CD4-positive, CD25-positive, alpha-beta regulatory T cell (primary cell): ENCODE results near the gene ZNF281. TPM values are rescaled to one million over a fixed set of nuclear protein-coding genes. Genes with fewer than 3 reads are reported as not detected.

ENCODE experiments used
- ATAC-seq, 2 donors: fragments of 150-1000 bp; cut with Tn5 transposase; one replicate each; pipeline ENCODE4 v1.10.0; 2021; ENCODE audit warnings: low read depth in 2 of 2, moderate number of reproducible peaks in 2 of 2, moderate library complexity in 1 of 2
- DNase-seq, 3 donors: peaks; one replicate each; pipeline versions ENCODE4 v3.0.0 to v3.0.0-alpha.2; 2012 to 2022; ENCODE audit warnings: mixed read lengths in 1 of 3
- H3K27ac ChIP-seq: one replicate; pipeline ENCODE4 v1.7.0; 2013; ENCODE audit warnings: mild to moderate bottlenecking, low read length; ENCODE audit not compliant: insufficient read depth, poor library complexity, severe bottlenecking
- H3K27me3 ChIP-seq: one replicate; pipeline ENCODE4 v1.7.0; 2013; ENCODE audit warnings: low read length; ENCODE audit not compliant: control insufficient read depth, insufficient read depth
- H3K36me3 ChIP-seq: one replicate; pipeline ENCODE4 v1.7.0; 2013; ENCODE audit warnings: mild to moderate bottlenecking, low read length, moderate library complexity; ENCODE audit not compliant: control insufficient read depth, insufficient read depth
- H3K4me1 ChIP-seq: 2 replicates; pipeline ENCODE4 v1.7.0; 2013; ENCODE audit warnings: mild to moderate bottlenecking, low read length; ENCODE audit not compliant: insufficient read depth, control insufficient read depth, poor library complexity, severe bottlenecking
- H3K4me3 ChIP-seq: one replicate; pipeline ENCODE4 v1.7.0; 2013; ENCODE audit warnings: low read depth, mild to moderate bottlenecking, low read length, moderate library complexity
- H3K9me3 ChIP-seq, 2 experiments: 1 replicate in 1 of 2; 2 replicates in 1 of 2; pipeline ENCODE4 v1.7.0; 2013; ENCODE audit warnings: low read length in 2 of 2, mild to moderate bottlenecking in 1 of 2, moderate library complexity in 1 of 2; ENCODE audit not compliant: control insufficient read depth in 2 of 2
- H3K27ac Mint-ChIP-seq, 3 donors: one replicate each; pipeline ENCODE4 v1.8.0; 2020 to 2022; ENCODE audit warnings: mild to moderate bottlenecking in 3 of 3, mixed read lengths in 3 of 3, moderate library complexity in 2 of 3
- H3K27me3 Mint-ChIP-seq: one replicate; pipeline ENCODE4 v1.8.0; 2022; ENCODE audit warnings: mild to moderate bottlenecking, mixed read lengths
- H3K36me3 Mint-ChIP-seq: one replicate; pipeline ENCODE4 v1.8.0; 2020; ENCODE audit warnings: mixed read lengths
- H3K4me1 Mint-ChIP-seq, 4 donors: one replicate each; pipeline ENCODE4 v1.8.0; 2020 to 2022; ENCODE audit warnings: mixed read lengths in 4 of 4, mild to moderate bottlenecking in 1 of 4
- H3K4me3 Mint-ChIP-seq, 4 donors: one replicate each; pipeline ENCODE4 v1.8.0; 2020 to 2022; ENCODE audit warnings: mild to moderate bottlenecking in 4 of 4, mixed read lengths in 4 of 4, moderate library complexity in 3 of 4
- H3K9me3 Mint-ChIP-seq, 7 donors: one replicate each; pipeline ENCODE4 v1.8.0; 2020 to 2022; ENCODE audit warnings: mixed read lengths in 7 of 7, mild to moderate bottlenecking in 3 of 7, moderate library complexity in 2 of 7
- polyA plus RNA-seq, 4 donors: library from polyadenylated mRNA; unstranded; fragments of 300-500 nt; fragmentation: Illumina TruSeq; gene quantifications; one replicate each; pipeline ENCODE4 v1.2.3, GENCODE V29; 2021
- total RNA-seq: library from RNA; stranded (reverse); gene quantifications from one replicate; pipeline ENCODE4 v1.2.3, GENCODE V29; 2022

The ZNF281 gene
- total and polyA plus RNA-seq, 5 donors from 2014 or later, result 27.9 to 41.9 (median 33.1) TPM

GRCh38 chr1:200437556-200438203 is 27.8 kb upstream of the ZNF281 start:
- no peaks in the 10 kb centered on the region for H3K27me3 ChIP-seq
- H3K27ac ChIP-seq, result peak overlapping the region; percentile 20
- DNase-seq (peak in 2 of 3 donors; percentile 31 to 67), ATAC-seq (peak; percentile 73 to 83)
- H3K36me3 ChIP-seq, result no peaks in the 10 kb centered on the region
- Mint-ChIP-seq H3K4me1 (peaks cover 4 to 14% (median 9%) of the 10 kb centered on the region in 4 donors), H3K36me3 (no peaks in the 10 kb centered on the region), H3K4me3 (peak overlapping the region; percentile 63 to 86 (median 84)), H3K9me3 (no peaks in the 10 kb centered on the region), H3K27ac (peak overlapping the region; percentile 34 to 94 (median 88)), H3K27me3 (no peaks in the 10 kb centered on the region)
- peak overlapping the region; percentile 88 for H3K4me3 ChIP-seq
- peaks cover 12% of the 10 kb centered on the region for H3K4me1 ChIP-seq
- H3K9me3 ChIP-seq, result no peaks in the 10 kb centered on the region

GRCh38 chr1:200437088-200437487 is 27.3 kb upstream of the ZNF281 start:
- Histone ChIP-seq H3K27me3 (no peaks in the 10 kb centered on the region), H3K4me3 (peak overlapping the region; percentile 88), H3K4me1 (peaks cover 12% of the 10 kb centered on the region), H3K27ac (peak overlapping the region; percentile 20), H3K36me3 (no peaks in the 10 kb centered on the region), H3K9me3 (no peaks in the 10 kb centered on the region)
- H3K4me3 Mint-ChIP-seq, result peak overlapping the region in 2 of 4 donors; percentile 45 to 86
- no peaks in the 10 kb centered on the region for H3K9me3 Mint-ChIP-seq
- peaks cover 4 to 14% (median 9%) of the 10 kb centered on the region in 4 donors for H3K4me1 Mint-ChIP-seq
- H3K27ac Mint-ChIP-seq, result peak overlapping the region in 2 of 3 donors; percentile 88 to 94
- ATAC-seq (no peak), DNase-seq (no peak)
- no peaks in the 10 kb centered on the region for H3K36me3 Mint-ChIP-seq
- no peaks in the 10 kb centered on the region for H3K27me3 Mint-ChIP-seq

- H3K36me3 Mint-ChIP-seq, result no peaks in the 10 kb centered on the region
- no peak overlapping the region for H3K27ac ChIP-seq
- H3K27me3 Mint-ChIP-seq, result no peaks in the 10 kb centered on the region
- no peaks in the 10 kb centered on the region for H3K9me3 ChIP-seq
- no peak for ATAC-seq
- H3K4me3 Mint-ChIP-seq, result no peak overlapping the region
- no peaks in the 10 kb centered on the region for H3K36me3 ChIP-seq
- H3K4me3 ChIP-seq, result no peak overlapping the region
- H3K27ac Mint-ChIP-seq, result no peak overlapping the region
- peaks cover 4 to 14% (median 9%) of the 10 kb centered on the region in 4 donors for H3K4me1 Mint-ChIP-seq
- H3K9me3 Mint-ChIP-seq, result no peaks in the 10 kb centered on the region
- DNase-seq, result no peak
- peaks cover 12% of the 10 kb centered on the region for H3K4me1 ChIP-seq
- no peaks in the 10 kb centered on the region for H3K27me3 ChIP-seq
These were observed 26.6 kb upstream of the ZNF281 start for GRCh38 chr1:200436436-200436835.

GRCh38 chr1:200435200-200435780 is 25.5 kb upstream of the ZNF281 start:
- no peak for ATAC-seq
- Mint-ChIP-seq H3K4me1 (peaks cover 4 to 14% (median 8%) of the 10 kb centered on the region in 4 donors), H3K27ac (peak overlapping the region in 1 of 3 donors; percentile 44), H3K4me3 (no peak overlapping the region), H3K27me3 (no peaks in the 10 kb centered on the region), H3K36me3 (no peaks in the 10 kb centered on the region), H3K9me3 (no peaks in the 10 kb centered on the region)
- H3K36me3 ChIP-seq, result no peaks in the 10 kb centered on the region
- no peak overlapping the region for H3K4me3 ChIP-seq
- DNase-seq, result no peak
- peaks cover 12% of the 10 kb centered on the region for H3K4me1 ChIP-seq
- H3K27me3 ChIP-seq, result no peaks in the 10 kb centered on the region
- H3K9me3 ChIP-seq, result no peaks in the 10 kb centered on the region
- no peak overlapping the region for H3K27ac ChIP-seq

GRCh38 chr1:200433586-200433985 is 23.8 kb upstream of the ZNF281 start:
- H3K4me3 Mint-ChIP-seq, result no peak overlapping the region

GRCh38 chr1:200432586-200432985 is 22.8 kb upstream of the ZNF281 start:
- Mint-ChIP-seq H3K4me3 (no peak overlapping the region), H3K36me3 (no peaks in the 10 kb centered on the region)
- ATAC-seq, result no peak

More at GRCh38 chr1:200433586-200433985, 23.8 kb upstream of the ZNF281 start:
- no peaks in the 10 kb centered on the region for H3K36me3 ChIP-seq
- no peak overlapping the region for H3K27ac ChIP-seq
- ATAC-seq (no peak), DNase-seq (no peak)
- peaks cover 12% of the 10 kb centered on the region for H3K4me1 ChIP-seq
- Mint-ChIP-seq H3K27ac (no peak overlapping the region), H3K36me3 (no peaks in the 10 kb centered on the region), H3K27me3 (no peaks in the 10 kb centered on the region), H3K4me1 (peaks cover 4 to 14% (median 7%) of the 10 kb centered on the region in 4 donors), H3K9me3 (no peaks in the 10 kb centered on the region)
- H3K4me3 ChIP-seq, result no peak overlapping the region
- no peaks in the 10 kb centered on the region for H3K27me3 ChIP-seq
- no peaks in the 10 kb centered on the region for H3K9me3 ChIP-seq

DNA sequence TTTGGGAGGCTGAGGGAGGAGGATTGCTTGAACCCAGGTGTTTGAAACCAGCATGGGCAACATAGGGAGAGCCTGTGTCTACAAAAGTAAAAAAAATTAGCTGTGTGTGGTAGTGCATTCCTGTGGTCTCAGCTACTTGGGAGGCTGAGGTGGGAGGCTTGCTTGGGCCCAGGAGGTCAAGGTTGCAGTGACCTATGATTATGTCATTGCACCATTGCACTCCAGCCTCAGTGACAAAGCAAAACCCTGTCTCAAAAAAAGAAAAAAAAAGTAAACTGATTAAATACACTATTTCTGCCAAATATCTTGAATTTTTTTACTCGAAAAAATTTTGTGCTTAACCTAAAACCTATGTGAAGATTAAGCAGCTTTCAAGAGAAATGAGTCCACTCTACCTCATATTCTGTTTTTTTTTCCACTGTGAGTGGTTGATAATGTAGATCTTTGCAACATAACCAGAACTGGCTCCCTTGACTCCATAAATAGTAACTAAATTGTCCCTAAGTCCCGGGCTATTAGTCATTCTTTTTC is 19.4 kb upstream of the ZNF281 start:
- no peaks in the 10 kb centered on the region for H3K36me3 Mint-ChIP-seq
- peaks cover 0 to 5% (median 2%) of the 10 kb centered on the region in 4 donors for H3K4me1 Mint-ChIP-seq
- H3K9me3 ChIP-seq, result no peaks in the 10 kb centered on the region
- DNase-seq, result no peak
- H3K27ac Mint-ChIP-seq, result peak overlapping the region in 2 of 3 donors; percentile 13 to 50
- no peaks in the 10 kb centered on the region for H3K36me3 ChIP-seq
- H3K4me3 ChIP-seq, result no peak overlapping the region
- no peaks in the 10 kb centered on the region for H3K27me3 ChIP-seq
- no peak for ATAC-seq
- H3K4me3 Mint-ChIP-seq, result no peak overlapping the region
- no peak overlapping the region for H3K27ac ChIP-seq
- H3K4me1 ChIP-seq, result no peaks in the 10 kb centered on the region
- no peaks in the 10 kb centered on the region for H3K9me3 Mint-ChIP-seq
- no peaks in the 10 kb centered on the region for H3K27me3 Mint-ChIP-seq

More at GRCh38 chr1:200432586-200432985, 22.8 kb upstream of the ZNF281 start:
- no peaks in the 10 kb centered on the region for H3K9me3 Mint-ChIP-seq
- Histone ChIP-seq H3K4me1 (peaks cover 6% of the 10 kb centered on the region), H3K4me3 (no peak overlapping the region), H3K27me3 (no peaks in the 10 kb centered on the region), H3K9me3 (no peaks in the 10 kb centered on the region), H3K36me3 (no peaks in the 10 kb centered on the region), H3K27ac (no peak overlapping the region)
- H3K4me1 Mint-ChIP-seq, result peaks cover under 1 to 9% (median 6%) of the 10 kb centered on the region in 4 donors
- no peaks in the 10 kb centered on the region for H3K27me3 Mint-ChIP-seq
- DNase-seq, result no peak
- H3K27ac Mint-ChIP-seq, result peak overlapping the region in 1 of 3 donors; percentile 35
